ENCODE results near the gene IRF2.

DNA sequence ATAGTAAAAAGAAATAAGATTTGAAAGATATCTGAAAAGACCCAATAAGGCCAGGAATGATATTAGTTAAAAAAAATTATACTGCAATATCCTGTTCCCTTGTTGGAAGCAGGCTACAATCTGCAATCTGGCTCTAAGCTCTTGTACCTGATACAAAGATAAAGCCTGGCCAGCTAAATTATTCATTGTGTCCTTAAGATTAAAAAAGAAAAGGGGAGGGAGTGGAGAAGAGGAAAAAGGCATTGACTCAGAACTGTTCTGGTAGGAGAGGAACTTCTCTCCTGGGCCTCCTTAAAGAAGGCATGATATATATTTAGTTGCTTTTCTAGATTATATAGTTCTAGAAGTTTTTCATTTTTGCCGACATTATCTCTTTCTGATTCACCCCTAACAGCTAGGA lies 46.7 kb downstream of the IRF2 start:
- TF ChIP-seq, protein P1, sequence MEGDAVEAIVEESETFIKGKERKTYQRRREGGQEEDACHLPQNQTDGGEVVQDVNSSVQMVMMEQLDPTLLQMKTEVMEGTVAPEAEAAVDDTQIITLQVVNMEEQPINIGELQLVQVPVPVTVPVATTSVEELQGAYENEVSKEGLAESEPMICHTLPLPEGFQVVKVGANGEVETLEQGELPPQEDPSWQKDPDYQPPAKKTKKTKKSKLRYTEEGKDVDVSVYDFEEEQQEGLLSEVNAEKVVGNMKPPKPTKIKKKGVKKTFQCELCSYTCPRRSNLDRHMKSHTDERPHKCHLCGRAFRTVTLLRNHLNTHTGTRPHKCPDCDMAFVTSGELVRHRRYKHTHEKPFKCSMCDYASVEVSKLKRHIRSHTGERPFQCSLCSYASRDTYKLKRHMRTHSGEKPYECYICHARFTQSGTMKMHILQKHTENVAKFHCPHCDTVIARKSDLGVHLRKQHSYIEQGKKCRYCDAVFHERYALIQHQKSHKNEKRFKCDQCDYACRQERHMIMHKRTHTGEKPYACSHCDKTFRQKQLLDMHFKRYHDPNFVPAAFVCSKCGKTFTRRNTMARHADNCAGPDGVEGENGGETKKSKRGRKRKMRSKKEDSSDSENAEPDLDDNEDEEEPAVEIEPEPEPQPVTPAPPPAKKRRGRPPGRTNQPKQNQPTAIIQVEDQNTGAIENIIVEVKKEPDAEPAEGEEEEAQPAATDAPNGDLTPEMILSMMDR (IDR thresholded peaks at IDR 0.05): no peak
- TF ChIP-seq ZFX (IDR thresholded peaks at IDR 0.05; ENCODE audit: borderline replicate concordance): no peak

Measured in 22Rv1 (cell line).